Measurements from ENCODE around the gene SSBP3. TPM values are rescaled to one million over a fixed set of nuclear protein-coding genes. Genes with fewer than 3 reads are reported as not detected.

The SSBP3 gene
- total and polyA plus RNA-seq, 2 of the 13 experiments (the other 11 are each of a cell fraction or from before 2014, with no cell fraction given), result 8.5 to 17.6 TPM

- no TSS peak for BruUV-seq (replicated peaks)
- Histone ChIP-seq H3K4me2 (ENCODE audit: low read depth, low read length) (no peak overlapping the region), H3K27me3 (ENCODE audit: control insufficient read depth in 1 of 2, insufficient read depth in 2 of 2, low read length in 2 of 2) (no peaks in the 10 kb centered on the region), H3K4me3 (replicated peaks in 1 of 3; ENCODE audit: insufficient read depth in 1 of 3, low read depth in 2 of 3, low read length in 3 of 3) (no peak overlapping the region), H3K79me2 (ENCODE audit: insufficient read depth, low read length) (peaks cover 5% of the 10 kb centered on the region), H2AFZ (ENCODE audit: low read length) (no peak overlapping the region), H4K20me1 (ENCODE audit: insufficient read depth, low read length) (no peaks in the 10 kb centered on the region), H3K27ac (ENCODE audit: extremely low read length, insufficient read depth, low read length) (no peak overlapping the region), H3K9ac (ENCODE audit: insufficient read depth, low read depth, low read length) (no peak overlapping the region), H3K9me3 (ENCODE audit: low read length) (no peaks in the 10 kb centered on the region), H3K4me1 (ENCODE audit: insufficient read depth, low read length) (peaks cover 14% of the 10 kb centered on the region; the same call in 1 of the 2 replicates), H3K36me3 (replicated peaks in 1 of 2; ENCODE audit: control insufficient read depth in 1 of 2, insufficient read depth in 2 of 2, low read length in 2 of 2) (peaks cover 26 to 62% of the 10 kb centered on the region in 2 experiments)
- ATAC-seq, result no peak
- WGBS (ENCODE audit: low lambda C conversion rate), result 81% methylated on average over 5 of the region's 5 CpGs
- ChIA-PET POLR2A (interaction anchor here (0.9 kb wide), 1 partner anchor 9 kb away, joined by 3 read pairs; the partner anchor contains the start of gene SSBP3), CTCF (ENCODE audit: low intra/inter-chr PET ratio, low total read pairs) (no interaction called here)
- TF ChIP-seq GATA4 (IDR thresholded peaks at IDR 0.05; ENCODE audit: borderline replicate concordance, low read depth) (no peak), SMYD3 (CRISPR knock-in tag; IDR thresholded peaks at IDR 0.05) (no peak), KAT2B (IDR thresholded peaks at IDR 0.05; ENCODE audit: borderline replicate concordance, low read depth, low read length) (no peak), DRAP1 (CRISPR knock-in tag; IDR thresholded peaks at IDR 0.05) (no peak), ZNF382 (CRISPR knock-in tag; IDR thresholded peaks at IDR 0.05; ENCODE audit: borderline replicate concordance) (no peak)
- FAIRE-seq, result no peak
- intact Hi-C loops (cut with micrococcal nuclease; ENCODE audit: unreplicated experiment), result no loop called here
- no peak for DNase-seq (ENCODE audit: low spot score)
- in situ Hi-C loops (cut with HindIII; ENCODE audit: extremely low pct_ligation_motif_present, low pct_unique_long_range_greater_than_20kb), result no loop called here
Observed at GRCh38 chr1:54397090-54397591, 9.1 kb downstream of the SSBP3 start.

- no peak overlapping the region for H3K4me2 ChIP-seq (ENCODE audit: low read depth, low read length)
- intact Hi-C loops (cut with micrococcal nuclease; ENCODE audit: unreplicated experiment), result no loop called here
- in situ Hi-C loops (cut with HindIII; ENCODE audit: extremely low pct_ligation_motif_present, low pct_unique_long_range_greater_than_20kb), result no loop called here
- WGBS (ENCODE audit: low lambda C conversion rate), result 89% methylated on average over 8 of the region's 8 CpGs
- peaks cover 4% of the 10 kb centered on the region for H3K79me2 ChIP-seq (ENCODE audit: insufficient read depth, low read length)
- no peaks in the 10 kb centered on the region for H4K20me1 ChIP-seq (ENCODE audit: insufficient read depth, low read length)
- H3K9ac ChIP-seq (ENCODE audit: insufficient read depth, low read depth, low read length), result no peak overlapping the region
- no peak for DNase-seq (ENCODE audit: low spot score)
- ChIA-PET POLR2A (interaction anchor here (0.9 kb wide), 1 partner anchor 10 kb away, joined by 3 read pairs; the partner anchor contains the start of gene SSBP3), CTCF (ENCODE audit: low intra/inter-chr PET ratio, low total read pairs) (no interaction called here)
- ATAC-seq, result no peak
- H2AFZ ChIP-seq (ENCODE audit: low read length), result no peak overlapping the region
- no peaks in the 10 kb centered on the region; a peak in 1 of 5 replicates for H3K27me3 ChIP-seq (ENCODE audit: control insufficient read depth in 1 of 2, insufficient read depth in 2 of 2, low read length in 2 of 2)
- no peaks in the 10 kb centered on the region for H3K9me3 ChIP-seq (ENCODE audit: low read length)
- H3K27ac ChIP-seq (ENCODE audit: extremely low read length, insufficient read depth, low read length), result no peak overlapping the region
- peaks cover 29 to 62% of the 10 kb centered on the region in 2 experiments for H3K36me3 ChIP-seq (replicated peaks in 1 of 2; ENCODE audit: control insufficient read depth in 1 of 2, insufficient read depth in 2 of 2, low read length in 2 of 2)
- FAIRE-seq, result no peak
- no TSS peak for BruUV-seq (replicated peaks)
- no peak overlapping the region for H3K4me3 ChIP-seq (replicated peaks in 1 of 3; ENCODE audit: insufficient read depth in 1 of 3, low read depth in 2 of 3, low read length in 3 of 3)
- peaks cover 14% of the 10 kb centered on the region; the same call in 1 of the 2 replicates for H3K4me1 ChIP-seq (ENCODE audit: insufficient read depth, low read length)
- TF ChIP-seq SKI (IDR thresholded peaks at IDR 0.05; ENCODE audit: partially characterized antibody), result no peak
- TF ChIP-seq SNAPC5 (CRISPR knock-in tag; IDR thresholded peaks at IDR 0.05; ENCODE audit: borderline replicate concordance), result no peak
- TF ChIP-seq SSRP1 (CRISPR knock-in tag; IDR thresholded peaks at IDR 0.05), result no peak
- no peak for TF ChIP-seq IKZF4 (CRISPR knock-in tag; IDR thresholded peaks at IDR 0.05; ENCODE audit: borderline replicate concordance, low read depth, not compliant biosample characterization)
- TF ChIP-seq PHB2 (IDR thresholded peaks at IDR 0.05; ENCODE audit: partially characterized antibody), result no peak
- TF ChIP-seq FOXJ3 (CRISPR knock-in tag; IDR thresholded peaks at IDR 0.05; ENCODE audit: borderline replicate concordance), result no peak
- no peak for TF ChIP-seq RFXANK (CRISPR knock-in tag; IDR thresholded peaks at IDR 0.05)
- TF ChIP-seq TRAFD1 (CRISPR knock-in tag; IDR thresholded peaks at IDR 0.05; ENCODE audit: borderline replicate concordance), result no peak
- no peak for TF ChIP-seq BHLHE40 (IDR thresholded peaks at IDR 0.05; ENCODE audit: low read length)
- TF ChIP-seq MNT (IDR thresholded peaks at IDR 0.05), result no peak
Observed at GRCh38 chr1:54396261-54396933, 9.8 kb downstream of the SSBP3 start.
